ENCODE results near the gene BAG3.

- TF ChIP-seq POLR2AphosphoS5 (IDR thresholded peaks at IDR 0.05; ENCODE audit: low read depth, low read length) (no peak), REST (IDR thresholded peaks at IDR 0.05; ENCODE audit: insufficient read depth in 1 of 2, low read depth in 2 of 2, low read length in 2 of 2) (no peak), TAF1 (IDR thresholded peaks at IDR 0.05; ENCODE audit: borderline replicate concordance, insufficient read depth, low read length) (no peak), SIN3A (IDR thresholded peaks at IDR 0.05; ENCODE audit: borderline replicate concordance, insufficient read depth, low read length) (no peak), FOXP2 (optimal IDR thresholded peaks at IDR 0.05; ENCODE audit: borderline replicate concordance, extremely low read depth, extremely low read length, insufficient read depth) (no peak)
Observed at GRCh38 chr10:119706521-119707278, 55.5 kb downstream of the BAG3 start.
